Measurements from ENCODE around the gene LY86. TPM values are rescaled to one million over a fixed set of nuclear protein-coding genes. Genes with fewer than 3 reads are reported as not detected.

Gene LY86
- total and polyA plus RNA-seq, 2 donors (not counting 3 experiments of a cell fraction or from before 2014, with no cell fraction given), result not detected

- no TSS peak for BruUV-seq (replicated peaks)
- Histone ChIP-seq H4K20me1 (replicated peaks; ENCODE audit: control insufficient read depth, extremely low read depth, insufficient read depth, low read length) (no peaks in the 10 kb centered on the region), H3K9ac (replicated peaks; ENCODE audit: extremely low read depth, insufficient read depth, low read length) (no peak overlapping the region), H3K27ac (ENCODE audit: insufficient read depth, low read depth, low read length) (no peak overlapping the region), H3K79me2 (ENCODE audit: control insufficient read depth, insufficient read depth, low read length) (no peaks in the 10 kb centered on the region), H3K4me1 (ENCODE audit: control insufficient read depth, extremely low read depth, insufficient read depth, low read length) (no peaks in the 10 kb centered on the region), H3K4me3 (replicated peaks in 1 of 3; ENCODE audit: insufficient read depth in 1 of 3, low read depth in 1 of 3, low read length in 3 of 3) (no peak overlapping the region), H3K4me2 (ENCODE audit: insufficient read depth, low read length) (no peak overlapping the region), H3K36me3 (ENCODE audit: control insufficient read depth in 2 of 2, extremely low read depth in 1 of 2, insufficient read depth in 2 of 2, low read length in 2 of 2) (no peaks in the 10 kb centered on the region), H3K9me1 (replicated peaks; ENCODE audit: control insufficient read depth, extremely low read depth, insufficient read depth, low read length) (no peaks in the 10 kb centered on the region), H3K27me3 (ENCODE audit: control insufficient read depth in 2 of 2, insufficient read depth in 2 of 2, low read length in 2 of 2) (no peaks in the 10 kb centered on the region), H2AFZ (ENCODE audit: low read depth, low read length) (no peak overlapping the region), H3K9me3 (replicated peaks; ENCODE audit: control insufficient read depth, insufficient read depth, low read length) (no peaks in the 10 kb centered on the region)
- POLR2A ChIA-PET, result no interaction called here
- no peak for FAIRE-seq
- no peak for DNase-seq (ENCODE audit: low read depth, low spot score)
- intact Hi-C loops (cut with micrococcal nuclease) (no loop called here), dilution Hi-C loops (cut with MboI; ENCODE audit: extremely low pct_ligation_motif_present, low sequenced_read_pairs) (no loop called here)
- CTCF ChIA-PET, result no interaction called here
- TF ChIP-seq MAX (IDR thresholded peaks at IDR 0.05; ENCODE audit: insufficient read depth, insufficient read length) (no peak), POLR2AphosphoS5 (IDR thresholded peaks at IDR 0.05; ENCODE audit: insufficient read depth, low read depth, low read length) (no peak), EZH2 (IDR thresholded peaks at IDR 0.05; ENCODE audit: borderline replicate concordance, low read depth, low read length, severe bottlenecking) (no peak), FOS (IDR thresholded peaks at IDR 0.05; ENCODE audit: borderline replicate concordance, insufficient read depth, low read length) (no peak), POLR2A (IDR thresholded peaks at IDR 0.05; ENCODE audit: low read depth, low read length) (no peak), JUN (IDR thresholded peaks at IDR 0.05; ENCODE audit: borderline replicate concordance, insufficient read depth, insufficient read length, low read depth) (no peak), MYC (IDR thresholded peaks at IDR 0.05; ENCODE audit: low read depth, low read length) (no peak)
These were observed 16.0 kb downstream of the LY86 start for GRCh38 chr6:6604566-6604965.

DNA sequence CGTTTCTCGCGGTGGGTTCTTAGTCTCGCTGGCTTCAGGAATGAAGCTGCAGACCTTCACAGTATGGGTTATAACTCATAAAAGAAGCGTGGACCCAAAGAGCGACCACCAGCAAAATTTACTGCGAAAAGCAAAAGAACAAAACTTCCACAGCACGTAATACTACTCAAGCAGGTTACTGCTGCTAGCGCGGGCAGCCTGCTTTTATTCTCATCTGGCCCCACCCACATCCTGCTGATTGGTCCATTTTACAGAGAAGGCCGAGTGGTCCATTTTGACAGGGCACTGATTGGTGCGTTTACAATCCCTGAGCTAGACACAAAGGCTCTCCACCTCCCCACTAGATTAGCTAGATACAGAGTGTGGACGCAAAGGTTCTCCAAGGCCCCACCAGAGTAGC lies 17.4 kb downstream of the LY86 start:
- ChIA-PET CTCF (no interaction called here), POLR2A (no interaction called here)
- Histone ChIP-seq H2AFZ (ENCODE audit: low read depth, low read length) (no peak overlapping the region), H3K79me2 (ENCODE audit: control insufficient read depth, insufficient read depth, low read length) (no peaks in the 10 kb centered on the region), H3K27me3 (ENCODE audit: control insufficient read depth in 2 of 2, insufficient read depth in 2 of 2, low read length in 2 of 2) (no peaks in the 10 kb centered on the region), H3K36me3 (ENCODE audit: control insufficient read depth in 2 of 2, extremely low read depth in 1 of 2, insufficient read depth in 2 of 2, low read length in 2 of 2) (no peaks in the 10 kb centered on the region), H3K9me3 (replicated peaks; ENCODE audit: control insufficient read depth, insufficient read depth, low read length) (no peaks in the 10 kb centered on the region), H3K4me2 (ENCODE audit: insufficient read depth, low read length) (no peak overlapping the region), H3K9ac (replicated peaks; ENCODE audit: extremely low read depth, insufficient read depth, low read length) (no peak overlapping the region), H3K27ac (ENCODE audit: insufficient read depth, low read depth, low read length) (no peak overlapping the region), H3K4me3 (replicated peaks in 1 of 3; ENCODE audit: insufficient read depth in 1 of 3, low read depth in 1 of 3, low read length in 3 of 3) (no peak overlapping the region), H3K4me1 (ENCODE audit: control insufficient read depth, extremely low read depth, insufficient read depth, low read length) (no peaks in the 10 kb centered on the region), H3K9me1 (replicated peaks; ENCODE audit: control insufficient read depth, extremely low read depth, insufficient read depth, low read length) (no peaks in the 10 kb centered on the region), H4K20me1 (replicated peaks; ENCODE audit: control insufficient read depth, extremely low read depth, insufficient read depth, low read length) (no peaks in the 10 kb centered on the region)
- intact Hi-C loops (cut with micrococcal nuclease) (no loop called here), dilution Hi-C loops (cut with MboI; ENCODE audit: extremely low pct_ligation_motif_present, low sequenced_read_pairs) (no loop called here)
- TF ChIP-seq MYC (IDR thresholded peaks at IDR 0.05; ENCODE audit: low read depth, low read length), result no peak
- TF ChIP-seq GATA2 (IDR thresholded peaks at IDR 0.05; ENCODE audit: insufficient read depth, insufficient read length, low read depth, low read length), result no peak
- TF ChIP-seq FOS (IDR thresholded peaks at IDR 0.05; ENCODE audit: borderline replicate concordance, insufficient read depth, low read length), result no peak
- no peak for TF ChIP-seq CTCF (IDR thresholded peaks at IDR 0.05; ENCODE audit: extremely low read depth in 1 of 2, insufficient read depth in 1 of 2, low read depth in 1 of 2, low read length in 2 of 2)
- no peak for TF ChIP-seq JUN (IDR thresholded peaks at IDR 0.05; ENCODE audit: borderline replicate concordance, insufficient read depth, insufficient read length, low read depth)
- no peak for TF ChIP-seq POLR2A (IDR thresholded peaks at IDR 0.05; ENCODE audit: low read depth, low read length)
- no peak for TF ChIP-seq MAX (IDR thresholded peaks at IDR 0.05; ENCODE audit: insufficient read depth, insufficient read length)
- TF ChIP-seq EZH2 (IDR thresholded peaks at IDR 0.05; ENCODE audit: borderline replicate concordance, low read depth, low read length, severe bottlenecking), result no peak
- TF ChIP-seq POLR2AphosphoS5 (IDR thresholded peaks at IDR 0.05; ENCODE audit: insufficient read depth, low read depth, low read length), result no peak
- BruUV-seq (replicated peaks), result no TSS peak
- DNase-seq (ENCODE audit: low read depth, low spot score) (no peak), FAIRE-seq (no peak)
